DND-41 (cell line): ENCODE data around the gene EPS8L3.

ENCODE experiments used
- ATAC-seq: fragments of 200-7000 bp; cut with Tn5 transposase; 3 replicates; pipeline ENCODE4 v1.9.1; 2021; ENCODE audit warnings: low read depth; ENCODE audit not compliant: insufficient read depth
- DNase-seq: peaks from one replicate; pipeline ENCODE4 v3.0.0-alpha.2; 2020
- H2AFZ ChIP-seq: 2 replicates; pipeline ENCODE4 v1.6.0; 2012; ENCODE audit warnings: low read depth, low read length
- H3K27ac ChIP-seq: 2 replicates; pipeline ENCODE4 v1.5.1; 2012; ENCODE audit warnings: low read length, inconsistent platforms
- H3K27me3 ChIP-seq: fragments of 200-600 bp; sonication (generic); 2 replicates; pipeline ENCODE4 v1.6.0; 2012; ENCODE audit warnings: low read length, mild to moderate bottlenecking, inconsistent platforms; ENCODE audit not compliant: insufficient read depth, poor library complexity
- H3K36me3 ChIP-seq: 2 replicates; pipeline ENCODE4 v1.5.1; 2012; ENCODE audit warnings: low read length, inconsistent platforms; ENCODE audit not compliant: insufficient read depth
- H3K4me1 ChIP-seq: 2 replicates; pipeline ENCODE4 v1.5.1; 2012; ENCODE audit warnings: mild to moderate bottlenecking, low read length; ENCODE audit not compliant: insufficient read depth
- H3K4me2 ChIP-seq: 2 replicates; pipeline ENCODE4 v1.6.0; 2012; ENCODE audit warnings: mild to moderate bottlenecking, moderate library complexity, low read length, inconsistent platforms; ENCODE audit not compliant: insufficient read depth
- H3K4me3 ChIP-seq, 2 experiments: fragments of 200-600 bp in 1 of 2; shearing (Covaris generic) in 1 of 2; 2 replicates each; pipeline ENCODE4 v1.5.1; 2012 to 2016; ENCODE audit warnings: inconsistent platforms in 2 of 2, low read length in 2 of 2, mild to moderate bottlenecking in 2 of 2, low read depth in 1 of 2, moderate library complexity in 1 of 2
- H3K79me2 ChIP-seq: 2 replicates; pipeline ENCODE4 v1.6.0; 2012; ENCODE audit warnings: low read length, inconsistent platforms; ENCODE audit not compliant: insufficient read depth
- H3K9ac ChIP-seq: 2 replicates; pipeline ENCODE4 v1.6.0; 2012; ENCODE audit warnings: low read depth, mild to moderate bottlenecking, inconsistent platforms, low read length, moderate library complexity
- H3K9me3 ChIP-seq: 2 replicates; pipeline ENCODE4 v1.5.1; 2012; ENCODE audit warnings: low read length, moderate library complexity, mild to moderate bottlenecking, inconsistent platforms; ENCODE audit not compliant: insufficient read depth, severe bottlenecking
- H4K20me1 ChIP-seq: 2 replicates; pipeline ENCODE4 v1.6.0; 2012; ENCODE audit warnings: low read length; ENCODE audit not compliant: insufficient read depth
- EZH2 ChIP-seq: IDR thresholded peaks from 3 replicates; pipeline ENCODE4 v1.6.1; 2012; ENCODE audit warnings: borderline replicate concordance, low read depth, mild to moderate bottlenecking, moderate library complexity, low read length, inconsistent platforms; ENCODE audit not compliant: severe bottlenecking
- TF ChIP-seq, protein P1 (sequence below): IDR thresholded peaks from 2 replicates; pipeline ENCODE4 v1.5.1; 2012; ENCODE audit warnings: borderline replicate concordance, low read length, moderate library complexity, mild to moderate bottlenecking; ENCODE audit not compliant: poor library complexity, severe bottlenecking; ENCODE audit errors: extremely low read depth

The EPS8L3 gene

DNA sequence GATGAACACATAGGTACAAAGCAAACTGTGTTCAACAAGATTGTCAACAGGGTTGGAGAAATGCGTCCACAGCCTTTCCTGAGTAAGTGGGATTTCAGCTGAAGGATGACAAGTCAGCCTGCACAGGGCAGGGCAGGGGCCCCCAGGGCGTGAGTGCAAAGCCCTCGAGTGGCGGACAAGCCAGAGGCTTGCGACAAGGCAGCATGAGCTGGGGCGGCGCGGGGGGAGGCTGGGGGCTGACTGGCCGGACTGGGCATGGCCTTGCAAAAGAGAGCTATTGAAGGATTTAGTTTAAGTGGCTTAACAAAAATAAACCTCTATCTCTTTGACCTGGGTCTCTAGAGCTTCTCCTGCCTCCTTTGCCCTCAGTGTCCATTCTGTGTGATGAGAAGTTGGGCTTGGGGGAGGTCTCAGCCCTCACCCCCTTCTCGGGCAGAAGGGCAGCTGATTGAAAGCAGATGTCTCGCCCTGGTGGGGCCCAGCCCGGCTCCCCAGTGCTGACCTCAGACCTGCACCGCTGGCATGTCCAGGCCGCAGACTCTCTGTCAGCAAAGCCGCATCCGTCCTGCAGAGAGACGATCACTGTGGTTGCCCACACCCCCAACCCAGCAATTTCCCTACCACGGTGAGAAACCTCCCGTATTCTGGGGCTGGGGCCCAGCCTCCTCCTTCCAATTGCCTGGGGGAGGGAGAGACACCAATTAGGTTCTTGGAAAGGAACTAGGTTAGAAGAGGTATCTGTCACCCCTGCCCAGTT lies 24.3 kb upstream of the EPS8L3 start:
- no peaks in the 10 kb centered on the region for H3K27me3 ChIP-seq
- H4K20me1 ChIP-seq = no peaks in the 10 kb centered on the region
- H3K36me3 ChIP-seq = no peaks in the 10 kb centered on the region
- H3K4me2 ChIP-seq = no peak overlapping the region
- ATAC-seq = peak; percentile 11; the same call in 2 of the 3 replicates
- peaks cover 37% of the 10 kb centered on the region for H3K4me1 ChIP-seq
- H3K9me3 ChIP-seq = no peaks in the 10 kb centered on the region
- TF ChIP-seq, protein P1, sequence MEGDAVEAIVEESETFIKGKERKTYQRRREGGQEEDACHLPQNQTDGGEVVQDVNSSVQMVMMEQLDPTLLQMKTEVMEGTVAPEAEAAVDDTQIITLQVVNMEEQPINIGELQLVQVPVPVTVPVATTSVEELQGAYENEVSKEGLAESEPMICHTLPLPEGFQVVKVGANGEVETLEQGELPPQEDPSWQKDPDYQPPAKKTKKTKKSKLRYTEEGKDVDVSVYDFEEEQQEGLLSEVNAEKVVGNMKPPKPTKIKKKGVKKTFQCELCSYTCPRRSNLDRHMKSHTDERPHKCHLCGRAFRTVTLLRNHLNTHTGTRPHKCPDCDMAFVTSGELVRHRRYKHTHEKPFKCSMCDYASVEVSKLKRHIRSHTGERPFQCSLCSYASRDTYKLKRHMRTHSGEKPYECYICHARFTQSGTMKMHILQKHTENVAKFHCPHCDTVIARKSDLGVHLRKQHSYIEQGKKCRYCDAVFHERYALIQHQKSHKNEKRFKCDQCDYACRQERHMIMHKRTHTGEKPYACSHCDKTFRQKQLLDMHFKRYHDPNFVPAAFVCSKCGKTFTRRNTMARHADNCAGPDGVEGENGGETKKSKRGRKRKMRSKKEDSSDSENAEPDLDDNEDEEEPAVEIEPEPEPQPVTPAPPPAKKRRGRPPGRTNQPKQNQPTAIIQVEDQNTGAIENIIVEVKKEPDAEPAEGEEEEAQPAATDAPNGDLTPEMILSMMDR = no peak
- TF ChIP-seq EZH2 = no peak
- peak; percentile 60 for DNase-seq
- H3K4me3 ChIP-seq = no peak overlapping the region
- no peak overlapping the region for H2AFZ ChIP-seq
- H3K9ac ChIP-seq = no peak overlapping the region
- H3K79me2 ChIP-seq = no peaks in the 10 kb centered on the region
- H3K27ac ChIP-seq = no peak overlapping the region

DNA sequence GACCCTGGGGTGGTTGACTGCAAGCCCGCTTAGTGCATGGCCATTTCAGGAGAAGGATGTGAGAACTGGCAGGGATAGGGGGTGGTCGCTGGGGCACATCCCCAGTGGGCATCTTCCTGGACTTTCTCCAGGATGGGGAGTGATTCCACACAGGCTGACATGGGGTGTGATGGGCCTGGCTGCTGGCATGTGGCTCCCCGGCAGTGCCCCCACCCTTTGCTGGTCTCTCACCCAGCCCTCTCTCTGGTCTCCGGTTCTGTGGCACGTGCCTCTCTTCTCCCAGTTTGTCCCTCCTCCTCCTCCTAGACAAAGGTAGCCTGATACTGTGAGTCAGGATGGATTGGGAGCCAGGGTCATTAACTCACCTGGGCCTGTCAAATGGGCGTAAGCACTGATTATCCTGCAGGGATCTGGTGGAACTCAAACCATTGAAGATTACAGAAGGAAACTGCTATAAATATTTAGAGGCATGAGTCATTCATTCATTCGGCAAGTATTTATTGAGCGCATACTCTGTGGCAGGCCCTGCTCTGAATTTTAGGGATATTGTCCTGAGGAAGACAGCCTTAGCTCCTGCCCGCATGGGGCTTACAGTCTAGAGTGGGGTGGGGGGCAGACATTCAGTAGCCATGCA lies 23.6 kb upstream of the EPS8L3 start:
- no peak overlapping the region for H3K9ac ChIP-seq
- H3K27ac ChIP-seq = no peak overlapping the region
- TF ChIP-seq, protein P1 = no peak
- no peak for TF ChIP-seq EZH2
- ATAC-seq (no peak), DNase-seq (no peak)
- no peak overlapping the region for H3K4me2 ChIP-seq
- no peak overlapping the region for H3K4me3 ChIP-seq
- no peaks in the 10 kb centered on the region for H3K36me3 ChIP-seq
- H2AFZ ChIP-seq = no peak overlapping the region
- H3K27me3 ChIP-seq = no peaks in the 10 kb centered on the region
- no peaks in the 10 kb centered on the region for H4K20me1 ChIP-seq
- H3K79me2 ChIP-seq = no peaks in the 10 kb centered on the region
- peaks cover 32% of the 10 kb centered on the region for H3K4me1 ChIP-seq
- H3K9me3 ChIP-seq = no peaks in the 10 kb centered on the region

DNA sequence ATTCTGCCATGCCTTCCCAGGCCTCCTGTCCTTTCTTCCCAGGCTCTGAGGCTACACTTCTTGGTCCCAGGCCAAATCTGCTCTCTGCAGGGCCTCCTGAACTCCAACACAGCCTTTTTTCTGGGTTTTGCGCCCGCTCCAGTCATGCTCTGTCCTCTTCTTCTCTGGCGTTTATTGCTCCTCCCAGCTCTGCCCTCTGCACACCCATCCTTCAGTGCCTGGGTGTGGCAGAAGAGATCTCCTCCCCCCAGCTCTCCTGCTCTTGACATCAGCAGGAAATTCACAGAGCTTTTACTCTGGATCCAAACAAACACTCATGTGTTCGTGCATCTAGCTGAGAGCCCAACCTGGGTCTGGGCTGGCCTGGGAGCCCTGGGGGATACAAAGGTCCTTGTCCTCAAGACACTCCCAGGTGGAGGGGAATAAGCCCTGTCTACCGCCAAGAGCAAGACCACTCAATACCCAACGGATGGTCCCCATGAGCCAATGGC lies 22.9 kb upstream of the EPS8L3 start:
- H3K4me2 ChIP-seq = no peak overlapping the region
- H2AFZ ChIP-seq = no peak overlapping the region
- no peak for DNase-seq
- no peak for TF ChIP-seq EZH2
- TF ChIP-seq, protein P1 = no peak
- no peak for ATAC-seq
- H3K9me3 ChIP-seq = no peaks in the 10 kb centered on the region
- H3K9ac ChIP-seq = no peak overlapping the region
- H3K27me3 ChIP-seq = no peaks in the 10 kb centered on the region
- H3K36me3 ChIP-seq = no peaks in the 10 kb centered on the region
- H4K20me1 ChIP-seq = no peaks in the 10 kb centered on the region
- no peaks in the 10 kb centered on the region for H3K79me2 ChIP-seq
- no peak overlapping the region for H3K4me3 ChIP-seq
- H3K4me1 ChIP-seq = peaks cover 24% of the 10 kb centered on the region
- H3K27ac ChIP-seq = no peak overlapping the region
